GM23248 (cell line): ENCODE results near the gene OSBPL6. TPM values are rescaled to one million over a fixed set of nuclear protein-coding genes. Genes with fewer than 3 reads are reported as not detected.
A peak's percentile ranks its signal among the peaks of the same experiment; 100 is the strongest.
"Not testable (repeated sequence)": the region's sequence is repeated elsewhere in the genome, so short reads cannot be mapped to it uniquely, and the experiment has no call there.

Experiments
- DNase-seq: peaks from one replicate; pipeline ENCODE4 v3.0.0-alpha.2; 2015
- H2AFZ ChIP-seq: fragments of 200-600 bp; sonication (generic); 2 replicates; pipeline ENCODE4 v1.6.1; 2016; ENCODE audit warnings: antibody characterized with exemption
- H3F3A ChIP-seq: fragments of 200-600 bp; sonication (generic); 2 replicates; pipeline ENCODE4 v1.6.1; 2016; ENCODE audit warnings: mild to moderate bottlenecking, antibody characterized with exemption, mixed run types; ENCODE audit not compliant: insufficient read depth
- H3K27ac ChIP-seq: fragments of 200-600 bp; sonication (generic); 2 replicates; pipeline ENCODE4 v1.5.1; 2016; ENCODE audit warnings: mild to moderate bottlenecking
- H3K27me3 ChIP-seq: fragments of 200-600 bp; sonication (generic); replicated peaks from 2 replicates; pipeline ENCODE4 v1.6.1; 2016; ENCODE audit warnings: mild to moderate bottlenecking; ENCODE audit not compliant: insufficient read depth
- H3K36me3 ChIP-seq: fragments of 200-600 bp; sonication (generic); 2 replicates; pipeline ENCODE4 v1.6.1; 2016; ENCODE audit warnings: low read depth, mild to moderate bottlenecking
- H3K4me1 ChIP-seq: fragments of 200-600 bp; sonication (generic); 2 replicates; pipeline ENCODE4 v1.6.1; 2016; ENCODE audit warnings: mild to moderate bottlenecking; ENCODE audit not compliant: insufficient read depth
- H3K4me2 ChIP-seq: fragments of 200-600 bp; sonication (generic); one replicate; pipeline ENCODE4 v1.6.1; 2016; ENCODE audit warnings: mild to moderate bottlenecking; ENCODE audit not compliant: unreplicated experiment
- H3K4me3 ChIP-seq: fragments of 200-600 bp; sonication (generic); 2 replicates; pipeline ENCODE4 v1.5.1; 2016; ENCODE audit warnings: mild to moderate bottlenecking
- H3K79me2 ChIP-seq: fragments of 200-600 bp; sonication (generic); 2 replicates; pipeline ENCODE4 v1.6.1; 2016; ENCODE audit warnings: mild to moderate bottlenecking; ENCODE audit not compliant: insufficient read depth
- H3K9ac ChIP-seq: fragments of 200-600 bp; sonication (generic); 2 replicates; pipeline ENCODE4 v1.6.1; 2016; ENCODE audit warnings: mild to moderate bottlenecking
- H3K9me2 ChIP-seq: fragments of 200-600 bp; sonication (generic); 2 replicates; pipeline ENCODE4 v1.6.1; 2016; ENCODE audit warnings: mixed run types, mild to moderate bottlenecking, moderate library complexity; ENCODE audit not compliant: insufficient read depth
- H3K9me3 ChIP-seq: fragments of 200-600 bp; sonication (generic); one replicate; pipeline ENCODE4 v1.6.1; 2017; ENCODE audit warnings: low read depth
- H4K20me1 ChIP-seq: fragments of 200-600 bp; sonication (generic); 2 replicates; pipeline ENCODE4 v1.6.0; 2016; ENCODE audit not compliant: insufficient read depth
- EZH2 ChIP-seq: fragments of 200-600 bp; sonication (generic); IDR thresholded peaks from 2 replicates; pipeline ENCODE4 v1.6.1; 2018; ENCODE audit warnings: antibody characterized with exemption, mild to moderate bottlenecking; ENCODE audit not compliant: insufficient read depth, poor library complexity, severe bottlenecking
- EZH2phosphoT487 ChIP-seq: fragments of 200-600 bp; sonication (generic); IDR thresholded peaks from 2 replicates; pipeline ENCODE4 v1.6.1; 2018; ENCODE audit warnings: antibody characterized with exemption, moderate library complexity, mild to moderate bottlenecking, low read depth; ENCODE audit not compliant: insufficient read depth
- WGBS, 2 experiments: methylation state at CpG; one replicate each; pipeline ENCODE4 v1.1.6; 2015 to 2017; ENCODE audit warnings: low lambda C conversion rate in 2 of 2, low coverage in 1 of 2; ENCODE audit errors: missing lambda C conversion rate in 2 of 2; 5-methylcytosine and 5-hydroxymethylcytosine counted together
- in situ Hi-C: fragments of 300-500 bp; cut with MboI; formaldehyde crosslinking; loops from 2 replicates; pipeline ENCODE4 v1.15.0; 2020
- polyA plus RNA-seq: library from polyadenylated mRNA; unstranded; fragments of >200 nt; fragmentation: Nextera tagmentation; extraction: Ambion mirVana; gene quantifications from 2 replicates; pipeline ENCODE4 v1.2.1, GENCODE V29; 2016
- total RNA-seq: library from RNA; depleted of rRNA; stranded (reverse); fragments of >200 nt; shearing (Covaris generic); gene quantifications from 2 replicates; pipeline ENCODE4 v1.2.3, GENCODE V29; 2014

Gene OSBPL6
- total and polyA plus RNA-seq, 2 experiments from 2014 or later: 6.3 to 11.8 TPM

DNA sequence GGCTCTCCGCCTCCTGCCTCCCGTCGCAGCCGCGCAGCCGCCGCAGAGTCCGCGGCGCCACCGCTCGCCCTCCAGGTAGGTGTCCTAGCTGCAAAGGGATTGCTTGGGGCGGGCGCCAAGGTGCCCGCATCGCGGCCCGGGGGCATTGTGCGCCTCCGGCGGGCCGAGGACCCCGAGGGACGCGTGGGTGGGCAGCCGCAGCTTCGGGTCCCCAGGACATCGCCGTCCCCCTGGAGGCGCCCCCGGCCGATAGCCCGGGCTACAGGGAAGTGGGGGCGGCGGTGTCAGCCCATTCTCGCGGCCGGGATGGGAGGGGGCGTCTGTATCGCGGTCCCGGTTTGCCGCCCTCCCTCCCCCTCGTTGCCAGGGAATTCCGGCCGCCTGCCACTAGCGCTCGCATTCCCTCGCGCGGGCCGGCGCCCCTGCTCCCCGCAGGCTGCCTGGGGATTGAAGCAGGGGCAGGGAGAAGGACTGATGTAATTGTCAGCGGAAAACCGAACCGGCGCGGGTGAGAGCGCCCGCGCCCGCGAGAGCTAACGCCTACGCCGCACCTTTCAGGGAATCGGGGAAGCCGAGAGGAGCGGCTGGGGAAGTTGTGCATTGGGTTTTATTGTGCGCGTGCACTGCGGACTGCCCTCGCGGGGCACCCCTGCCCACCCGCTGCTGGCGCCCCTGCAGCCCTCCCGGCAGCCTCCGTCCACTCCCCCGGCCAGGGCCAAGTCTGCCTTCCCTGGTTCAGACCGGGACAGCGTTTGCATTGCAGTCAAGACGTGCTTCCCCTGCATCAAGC, 483 bp downstream of the OSBPL6 start:
- Histone ChIP-seq H3K27me3 (no peaks in the 10 kb centered on the region), H3K9ac (peak overlapping the region; percentile 80), H3K9me2 (no peaks in the 10 kb centered on the region), H3K4me1 (peaks cover 9% of the 10 kb centered on the region), H3K27ac (peak overlapping the region; percentile 54), H3K4me2 (peak overlapping the region; percentile 88), H2AFZ (peak overlapping the region; percentile 91), H3K9me3 (no peaks in the 10 kb centered on the region), H4K20me1 (no peaks in the 10 kb centered on the region), H3K79me2 (peaks cover 39% of the 10 kb centered on the region), H3F3A (peaks cover 15% of the 10 kb centered on the region; the same call in 1 of the 2 replicates), H3K4me3 (peak overlapping the region; percentile 85), H3K36me3 (no peaks in the 10 kb centered on the region)
- 1 to 2% methylated on average over 62 to 64 of the region's 83 CpGs for WGBS, 2 experiments
- in situ Hi-C loops: no loop called here
- peak; percentile 86 for DNase-seq
- no peak for TF ChIP-seq EZH2
- no peak for TF ChIP-seq EZH2phosphoT487

DNA sequence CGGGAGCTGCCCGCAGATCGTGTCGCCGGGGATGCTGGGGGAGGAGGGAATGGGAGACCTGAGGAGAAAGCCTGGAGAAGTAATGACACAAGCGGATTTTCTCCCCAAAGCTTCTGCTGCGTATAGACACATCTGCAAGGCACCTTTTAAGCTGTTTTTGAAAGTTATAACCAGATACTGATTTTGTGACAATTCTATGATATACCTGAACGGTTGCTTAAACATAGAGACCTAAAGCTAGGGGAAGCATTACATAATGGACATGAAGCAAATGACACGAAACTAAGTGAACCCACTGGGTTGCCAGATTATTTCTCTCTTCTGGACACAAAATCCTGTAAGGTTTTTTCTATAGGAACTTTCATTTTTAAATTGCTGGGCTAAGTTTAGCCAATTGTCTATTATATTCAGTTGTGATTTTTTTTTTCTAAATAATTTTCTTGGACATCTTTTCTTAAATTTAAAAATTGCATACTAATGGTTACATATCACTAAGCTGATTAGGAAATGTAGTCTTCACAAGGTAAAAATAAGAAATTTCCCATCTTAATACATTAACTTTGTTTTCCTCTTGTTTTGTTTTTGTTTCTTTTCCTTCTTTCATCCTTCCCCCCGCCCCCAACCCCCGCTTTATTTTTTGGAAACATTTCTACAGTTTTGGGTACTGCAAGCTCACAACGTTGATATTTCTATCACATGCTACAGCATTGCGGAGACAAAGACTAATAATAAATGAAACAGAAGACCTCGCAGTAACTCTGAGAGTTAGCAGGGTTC, 1.3 kb downstream of the OSBPL6 start:
- in situ Hi-C loops: no loop called here
- peaks cover 15% of the 10 kb centered on the region; the same call in 1 of the 2 replicates for H3F3A ChIP-seq
- peak overlapping the region; percentile 54 for H3K27ac ChIP-seq
- DNase-seq: no peak
- no peaks in the 10 kb centered on the region for H3K27me3 ChIP-seq
- peak overlapping the region; percentile 88 for H3K4me2 ChIP-seq
- H4K20me1 ChIP-seq: no peaks in the 10 kb centered on the region
- WGBS, 2 experiments: 15 to 19% methylated on average over 14 of the region's 14 CpGs
- peak overlapping the region; percentile 85 for H3K4me3 ChIP-seq
- H2AFZ ChIP-seq: peak overlapping the region; percentile 91
- H3K4me1 ChIP-seq: peaks cover 9% of the 10 kb centered on the region
- no peaks in the 10 kb centered on the region for H3K36me3 ChIP-seq
- H3K79me2 ChIP-seq: peaks cover 46% of the 10 kb centered on the region
- peak overlapping the region; percentile 80 for H3K9ac ChIP-seq
- no peaks in the 10 kb centered on the region for H3K9me2 ChIP-seq
- H3K9me3 ChIP-seq: no peaks in the 10 kb centered on the region
- TF ChIP-seq EZH2phosphoT487 (no peak), EZH2 (no peak)

DNA sequence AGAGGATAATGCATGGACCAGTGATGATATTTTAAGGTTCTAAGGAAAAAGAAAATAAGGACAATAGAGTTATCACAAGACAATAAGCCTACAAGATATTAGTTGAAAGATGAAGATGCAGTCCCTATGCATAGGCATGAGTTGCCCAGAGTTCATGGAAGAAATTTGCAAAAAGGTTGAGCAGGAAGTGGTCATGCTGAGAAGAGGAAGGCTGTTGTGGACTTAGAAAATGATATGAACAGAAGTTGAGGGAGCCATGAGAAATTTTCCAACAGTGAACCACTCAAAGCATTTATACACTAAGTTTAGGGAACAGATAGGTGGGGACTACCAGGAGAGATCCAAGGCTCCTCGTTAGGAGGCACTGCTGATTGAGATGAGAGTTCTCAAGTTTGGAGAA, 3.5 kb downstream of the OSBPL6 start:
- in situ Hi-C loops: no loop called here
- H3K9me2 ChIP-seq: no peaks in the 10 kb centered on the region
- TF ChIP-seq EZH2phosphoT487 (no peak), EZH2 (no peak)
- H3K4me2 ChIP-seq: no peak overlapping the region
- H3K27ac ChIP-seq: no peak overlapping the region
- no peak overlapping the region for H3K9ac ChIP-seq
- no peaks in the 10 kb centered on the region for H3K36me3 ChIP-seq
- H3K79me2 ChIP-seq: peaks cover 69% of the 10 kb centered on the region
- DNase-seq: no peak
- peaks cover 15% of the 10 kb centered on the region; the same call in 1 of the 2 replicates for H3F3A ChIP-seq
- no peaks in the 10 kb centered on the region for H3K9me3 ChIP-seq
- no peak overlapping the region for H3K4me3 ChIP-seq
- H4K20me1 ChIP-seq: no peaks in the 10 kb centered on the region
- H2AFZ ChIP-seq: no peak overlapping the region
- peaks cover 9% of the 10 kb centered on the region for H3K4me1 ChIP-seq
- 57 to 67% methylated on average over 1 of the region's 1 CpG for WGBS, 2 experiments
- no peaks in the 10 kb centered on the region for H3K27me3 ChIP-seq

DNA sequence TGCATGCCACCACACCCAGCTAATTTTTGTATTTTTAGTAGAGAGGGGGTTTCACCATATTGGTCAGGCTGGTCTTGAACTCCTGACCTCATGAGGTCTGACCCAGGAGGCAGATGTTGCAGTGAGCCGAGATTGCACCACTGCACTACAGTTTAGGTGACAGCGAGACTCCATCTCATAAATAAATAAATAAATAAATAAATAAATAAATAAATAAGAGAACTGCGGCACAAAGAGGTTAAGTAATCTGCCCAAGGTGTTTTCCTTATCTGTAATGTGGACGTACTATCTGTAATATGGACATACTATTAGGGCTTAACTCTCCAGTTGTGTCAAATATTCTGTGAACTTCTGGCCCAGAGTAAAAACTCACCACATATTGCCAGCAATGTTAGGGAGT, 4.1 kb downstream of the OSBPL6 start:
- H3K4me1 ChIP-seq, H3K9ac ChIP-seq, H3K36me3 ChIP-seq, H4K20me1 ChIP-seq, H3K9me3 ChIP-seq, H3K4me2 ChIP-seq, DNase-seq, H3K27me3 ChIP-seq, H3K4me3 ChIP-seq, H3K9me2 ChIP-seq, H3F3A ChIP-seq, H2AFZ ChIP-seq, H3K27ac ChIP-seq, in situ Hi-C loops: not testable (repeated sequence)
- WGBS, 2 experiments: 86 to 94% methylated on average over 4 of the region's 4 CpGs
- peaks cover 75% of the 10 kb centered on the region for H3K79me2 ChIP-seq
